ENCODE results near the gene MILR1.
"Not testable (repeated sequence)": the region's sequence is repeated elsewhere in the genome, so short reads cannot be mapped to it uniquely, and the experiment has no call there.

The MILR1 gene

DNA sequence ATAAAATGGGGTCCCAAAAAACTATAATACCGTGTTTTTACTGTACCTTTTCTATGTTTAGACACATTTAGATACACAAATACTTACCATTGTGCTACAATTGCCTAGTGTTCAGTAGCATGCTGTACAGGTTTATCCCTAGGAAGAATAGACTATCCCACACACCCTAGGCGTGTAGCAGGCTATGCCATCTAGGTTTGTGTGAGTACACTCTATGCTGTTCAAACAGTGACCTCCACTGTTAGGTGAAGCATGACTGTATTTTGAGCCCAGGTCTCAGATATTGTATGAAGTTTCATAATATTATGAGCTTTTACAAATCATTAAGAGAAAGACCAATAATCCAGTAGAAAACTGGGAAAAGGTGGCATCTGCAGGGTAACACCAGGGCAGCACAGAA lies 23.6 kb downstream of the MILR1 start:
- DNase-seq (ENCODE audit: low spot score): no peak

DNA sequence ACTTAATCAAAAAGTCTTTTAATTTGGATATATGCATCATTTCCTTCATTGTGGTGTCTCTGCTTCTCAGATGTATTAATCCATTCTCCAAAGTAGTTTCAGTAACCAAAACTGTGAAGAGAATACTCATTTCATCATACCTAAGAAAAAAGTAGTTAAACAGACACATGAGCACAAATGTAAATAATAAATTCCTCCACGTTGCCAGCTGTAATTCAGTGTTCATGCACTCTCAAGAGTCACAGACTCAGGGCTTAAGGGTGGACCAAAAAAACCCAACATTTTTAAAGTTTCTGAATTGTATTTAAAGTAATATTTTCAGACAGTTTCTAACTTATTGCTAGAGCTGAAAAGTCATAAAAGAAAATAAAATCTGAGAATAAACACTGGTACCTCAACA lies 28.9 kb downstream of the MILR1 start:
- no peak for DNase-seq (ENCODE audit: low spot score)

DNA sequence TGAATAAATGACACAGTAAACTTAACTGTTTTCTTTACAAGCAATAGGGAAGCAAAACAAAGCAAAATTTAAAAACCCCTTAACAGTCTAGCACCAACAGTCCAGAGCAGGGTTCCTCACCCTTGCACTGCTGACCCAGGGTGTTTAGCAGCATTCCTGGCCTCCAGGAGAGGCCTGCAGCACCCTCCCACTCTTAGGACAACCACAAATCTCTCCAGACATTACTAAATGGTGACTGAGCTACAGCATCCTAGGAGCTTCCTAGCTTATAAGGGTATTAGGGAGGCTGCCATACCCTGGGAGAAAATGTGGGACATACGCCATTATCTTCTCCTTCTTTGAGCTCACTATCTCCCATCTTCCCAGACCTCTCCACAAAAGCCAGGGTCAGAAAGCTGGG lies 32.0 kb downstream of the MILR1 start:
- no peak for DNase-seq (ENCODE audit: low spot score)

DNA sequence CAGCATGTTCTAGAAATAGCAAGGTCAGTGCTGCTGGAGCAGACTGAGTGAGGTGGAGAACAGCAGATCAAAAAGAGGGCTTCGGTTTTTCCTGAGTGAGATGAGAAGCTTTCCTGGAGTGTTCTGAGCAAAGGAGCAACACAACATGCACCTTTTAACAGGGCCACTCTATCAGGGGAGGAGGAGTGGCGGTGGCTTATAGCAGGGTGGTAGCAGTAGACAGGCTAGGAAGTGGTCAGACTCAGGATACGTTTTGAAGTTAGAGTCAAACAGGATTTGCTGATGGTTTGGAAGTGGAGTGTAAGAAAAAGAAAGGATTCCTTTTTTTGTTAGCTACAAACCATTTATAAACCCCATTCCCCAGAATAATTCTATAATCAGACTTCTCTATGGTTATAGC lies 35.5 kb downstream of the MILR1 start:
- no peak for DNase-seq (ENCODE audit: low spot score)

DNA sequence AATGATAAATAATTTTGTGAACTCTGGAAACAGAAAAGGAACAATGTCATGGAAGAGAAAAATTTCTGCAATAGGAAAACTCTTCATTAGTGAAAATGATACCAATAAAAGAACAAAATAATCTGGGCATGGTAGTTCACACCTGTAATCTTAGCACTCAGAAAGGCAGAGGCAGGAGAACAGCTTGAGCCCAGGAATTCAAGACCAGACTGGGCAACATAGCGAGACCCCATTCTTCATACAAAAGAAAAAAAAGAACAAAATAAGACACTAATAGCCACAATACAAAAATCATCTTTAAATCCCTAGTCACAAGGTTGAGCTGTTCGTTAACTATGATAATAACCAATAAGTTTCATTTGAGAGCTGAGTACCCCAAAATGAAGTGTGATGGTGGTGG lies 39.4 kb downstream of the MILR1 start:
- no peak for DNase-seq (ENCODE audit: low spot score)

DNA sequence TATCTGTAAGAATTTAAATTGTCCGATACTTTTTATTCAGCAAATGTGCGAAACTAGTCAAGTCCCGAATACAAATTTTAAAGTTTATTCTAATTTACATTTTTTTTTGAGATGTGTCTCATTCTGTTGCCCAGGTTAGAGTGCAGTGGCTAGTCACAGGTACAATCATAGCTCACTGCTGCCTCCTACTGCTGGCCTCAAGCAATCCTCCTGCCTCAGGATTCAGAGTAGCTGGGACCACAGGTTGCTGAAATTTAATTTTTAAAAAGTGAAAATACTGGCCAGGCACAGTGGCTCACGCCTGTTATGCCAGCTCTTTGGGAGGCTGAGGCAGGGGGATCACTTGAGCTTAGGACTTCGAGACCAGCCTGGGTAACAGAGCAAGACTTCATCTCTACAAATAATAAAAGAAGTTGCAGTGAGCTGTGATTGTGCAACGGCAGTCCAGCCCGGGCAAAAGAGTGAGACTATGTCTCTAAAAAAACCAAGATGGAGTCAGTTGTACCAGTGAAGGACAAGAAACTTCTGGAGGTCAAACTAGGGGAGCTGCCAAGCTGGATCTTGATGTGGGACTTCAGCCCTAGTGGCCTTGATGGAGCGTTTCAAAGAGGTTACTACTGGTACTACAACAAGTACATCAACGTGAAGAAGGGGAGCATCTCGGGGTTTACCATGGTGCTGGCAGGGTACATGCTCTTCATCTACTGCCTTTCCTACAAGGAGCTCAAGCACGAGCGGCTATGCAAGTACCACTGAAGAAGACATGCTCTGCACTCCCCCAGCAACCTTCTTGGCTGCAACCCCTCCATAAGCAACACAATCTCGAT lies 42.3 kb downstream of the MILR1 start:
- DNase-seq (ENCODE audit: low spot score): no peak

DNA sequence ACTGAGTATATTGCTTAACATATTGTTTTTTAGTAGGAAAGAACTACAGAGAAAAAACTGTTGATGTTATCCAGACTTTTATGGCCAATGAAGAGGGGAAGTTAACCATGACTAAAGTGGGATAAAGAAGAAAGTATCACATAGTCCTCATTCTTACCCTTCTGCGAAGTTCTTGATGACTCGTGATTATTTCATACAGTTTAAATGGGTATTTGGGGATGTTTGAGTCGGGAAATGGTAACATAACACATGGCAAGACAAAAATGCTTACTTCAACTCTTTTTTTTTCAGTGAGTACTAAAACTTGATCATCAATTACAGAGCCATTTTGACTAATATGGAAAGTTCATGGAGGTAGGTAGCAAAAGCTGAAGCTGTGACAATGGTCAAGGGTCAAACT lies 43.1 kb downstream of the MILR1 start:
- no peak for DNase-seq (ENCODE audit: low spot score)

DNA sequence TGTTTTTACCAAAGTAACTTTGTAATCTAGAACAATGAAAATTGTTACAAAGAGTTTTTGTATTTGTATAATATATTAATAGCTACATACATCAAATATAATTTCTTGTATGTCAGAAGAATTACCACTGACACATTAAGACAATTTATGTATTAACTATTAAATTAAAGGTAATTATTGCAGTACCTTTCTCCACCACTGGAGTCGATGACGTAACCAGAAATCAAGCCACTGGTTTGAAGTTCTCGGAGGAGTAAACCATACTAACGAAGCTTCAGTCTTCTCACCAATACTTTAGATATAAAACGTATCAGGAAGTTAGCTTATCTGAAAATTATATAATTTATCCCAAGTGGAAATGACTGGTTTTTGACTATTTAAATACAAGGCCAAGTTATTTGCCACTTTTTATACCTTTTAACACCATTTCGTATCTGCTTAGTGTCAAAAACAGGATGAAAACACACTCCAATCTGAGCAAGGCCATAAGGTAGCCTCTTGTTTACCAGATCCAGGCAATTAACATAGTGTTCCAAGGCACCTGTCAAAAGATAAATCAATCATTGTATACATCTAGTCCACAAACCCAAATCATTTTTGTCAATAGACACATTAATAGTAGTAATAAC lies 43.7 kb downstream of the MILR1 start:
- DNase-seq (ENCODE audit: low spot score): no peak

DNA sequence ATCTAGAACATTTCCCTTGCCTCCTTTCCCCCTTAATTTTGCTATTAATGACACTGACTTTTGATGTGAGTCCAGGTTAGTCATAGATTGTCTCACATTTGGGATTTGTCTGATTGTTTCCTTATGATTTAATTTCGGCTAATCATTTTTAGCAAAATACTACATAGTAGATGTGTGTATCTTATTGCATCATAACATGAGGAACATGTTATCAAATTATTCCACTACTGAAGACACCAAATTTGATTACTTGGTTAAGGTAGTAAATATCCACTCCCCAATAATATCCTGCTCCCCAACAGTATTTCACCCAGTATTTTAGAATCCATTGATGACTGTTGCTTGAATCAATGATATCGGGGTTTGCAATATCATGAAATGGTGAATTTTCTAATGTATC lies 45.2 kb downstream of the MILR1 start:
- DNase-seq (ENCODE audit: low spot score): no peak

DNA sequence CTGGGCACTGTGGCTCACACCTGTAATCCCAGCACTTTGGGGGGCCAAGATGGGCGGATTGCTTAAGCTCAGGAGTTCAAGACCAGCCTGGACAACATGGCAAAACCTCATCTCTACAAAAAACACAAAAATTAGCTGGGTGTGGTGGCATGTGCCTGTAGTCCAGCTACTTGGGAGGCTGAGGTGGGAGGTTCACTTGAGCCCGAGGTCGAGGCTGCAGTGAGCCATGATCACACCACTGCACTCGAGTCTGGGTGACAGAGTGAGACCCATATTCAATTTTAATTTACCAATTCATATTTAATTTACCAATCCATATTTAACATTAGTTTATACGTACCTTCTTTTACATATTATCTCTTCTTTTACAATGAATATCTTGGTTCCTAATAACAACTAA lies 46.4 kb downstream of the MILR1 start:
- not testable (repeated sequence) for DNase-seq (ENCODE audit: low spot score)

DNA sequence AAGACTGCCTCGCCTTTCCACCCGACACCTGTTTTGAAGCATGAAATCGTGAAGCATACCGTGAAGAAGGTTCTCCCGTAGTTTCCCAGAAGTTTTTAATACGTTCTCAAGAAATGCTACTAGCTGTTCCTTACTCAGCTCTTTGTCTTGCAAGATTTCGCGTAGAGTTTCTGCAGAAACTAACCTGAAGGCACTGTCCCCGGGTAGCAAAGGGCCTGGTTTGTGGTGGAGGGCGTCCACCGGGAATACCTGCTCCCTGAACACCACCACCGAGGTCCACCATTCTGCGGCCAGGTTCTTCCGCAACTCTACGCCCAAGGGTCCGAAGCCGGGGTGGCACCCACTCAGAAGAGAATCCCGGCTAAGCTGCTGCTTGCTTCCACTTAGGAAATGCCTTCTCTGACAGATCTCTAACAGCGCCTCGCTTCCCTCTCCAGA lies 47.5 kb downstream of the MILR1 start:
- DNase-seq (ENCODE audit: low spot score): no peak

DNA sequence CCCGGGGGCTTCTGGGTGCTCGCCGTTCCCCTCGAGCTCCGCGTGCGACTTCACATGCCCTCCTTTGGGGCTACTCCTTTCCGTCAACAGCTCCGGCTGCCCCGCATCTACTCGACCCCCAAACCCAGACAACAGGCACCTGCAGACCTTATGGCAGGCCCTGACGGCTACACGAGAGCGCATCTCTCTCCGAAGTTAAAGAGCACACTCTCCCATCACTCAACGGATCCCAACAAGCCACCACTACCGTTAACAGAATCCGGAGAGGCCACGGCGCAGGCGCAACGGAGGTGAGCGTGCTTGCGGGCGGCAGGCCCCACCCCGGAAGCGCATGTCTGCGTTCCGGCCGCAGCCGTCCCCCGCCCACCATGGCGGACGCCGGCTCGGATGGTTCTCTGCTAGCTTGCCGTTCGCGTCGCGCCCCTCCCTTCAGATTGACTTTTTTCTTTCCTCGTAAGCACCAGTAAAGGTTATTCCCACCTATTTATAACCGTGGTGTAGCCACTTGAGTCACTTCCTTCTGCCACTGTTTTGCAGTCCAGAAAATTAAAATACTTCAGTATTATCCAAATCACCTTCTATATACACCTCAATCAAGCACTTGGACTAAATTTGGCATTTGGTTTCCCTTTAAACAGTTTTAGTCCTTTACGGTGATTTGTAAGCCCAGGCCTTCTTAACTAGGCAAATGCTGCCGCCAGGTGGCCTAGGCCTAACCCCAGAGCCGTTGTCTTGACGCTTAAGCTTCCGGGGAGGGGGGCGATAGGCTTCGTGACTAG lies 48.1 kb downstream of the MILR1 start, which contains the start of gene POLG2:
Gene POLG2, minus strand, starts transcription at position 269 of the 779 bp plus-strand sequence. Its CDS starts 86 bp downstream, at position 183.
- DNase-seq (ENCODE audit: low spot score): peak; percentile 95

DNA sequence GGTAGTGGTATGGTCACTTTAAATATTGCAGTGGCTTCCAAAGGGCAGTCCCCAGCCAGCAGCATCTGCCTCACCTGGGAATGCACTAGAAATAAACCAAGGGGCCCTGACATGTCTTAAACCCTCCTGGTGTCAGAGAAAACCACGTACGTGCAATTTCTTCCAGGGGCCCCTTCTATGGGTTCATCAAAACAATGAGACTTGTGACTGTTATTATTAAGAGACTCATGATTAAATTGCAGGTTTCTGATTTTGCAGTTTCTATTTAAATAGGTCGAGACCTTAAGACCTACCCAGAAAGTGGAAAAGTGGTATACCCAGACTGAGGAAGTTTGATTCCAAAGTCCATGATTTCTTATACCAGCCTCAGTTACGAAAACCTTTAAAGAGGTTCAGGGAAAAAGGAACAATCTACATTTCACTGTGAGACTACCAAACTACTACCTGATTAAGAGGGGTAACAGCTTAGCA lies 48.7 kb downstream of the MILR1 start:
- DNase-seq (ENCODE audit: low spot score): no peak

DNA sequence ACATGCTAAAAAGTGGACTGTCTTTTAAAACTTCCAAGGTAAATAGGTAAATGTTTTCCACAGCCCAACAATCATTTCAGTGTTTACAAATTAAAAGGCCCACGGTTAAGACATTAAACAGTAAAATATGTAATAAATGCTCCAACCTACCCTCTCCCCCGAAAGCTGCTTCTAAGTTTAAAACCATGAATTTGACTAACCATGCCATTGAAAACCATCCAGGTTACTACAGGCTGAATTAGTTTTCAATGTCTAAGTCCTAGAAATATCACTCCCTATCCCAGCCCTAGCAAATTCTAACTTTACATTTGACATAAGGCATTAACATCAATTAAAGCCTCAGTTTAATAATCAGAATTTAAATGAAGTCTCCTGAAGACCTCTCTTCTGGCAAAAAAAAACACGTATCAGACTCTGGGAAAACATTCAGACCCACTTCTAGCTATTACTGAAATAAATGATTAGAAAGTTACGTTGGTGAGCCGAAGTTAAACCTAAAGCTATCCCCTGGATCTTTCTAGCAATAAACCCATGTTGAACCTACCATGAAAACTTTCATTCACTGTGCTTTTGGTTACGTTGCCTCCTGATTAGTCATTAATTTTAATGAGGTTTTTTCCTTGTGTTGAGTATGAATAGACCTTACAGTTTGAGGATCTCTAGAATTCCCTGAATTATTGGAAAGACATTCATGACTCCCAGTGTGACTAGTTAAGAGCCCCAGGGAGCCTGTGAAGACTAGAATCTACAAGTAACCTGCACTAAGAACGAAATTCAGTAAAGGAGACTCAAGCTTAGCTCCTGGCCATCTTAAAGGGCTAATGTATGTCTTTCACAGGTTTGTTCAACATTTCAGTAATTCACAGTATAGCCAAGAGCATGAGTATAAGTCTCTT lies 49.6 kb downstream of the MILR1 start:
- no peak for DNase-seq (ENCODE audit: low spot score)

DNA sequence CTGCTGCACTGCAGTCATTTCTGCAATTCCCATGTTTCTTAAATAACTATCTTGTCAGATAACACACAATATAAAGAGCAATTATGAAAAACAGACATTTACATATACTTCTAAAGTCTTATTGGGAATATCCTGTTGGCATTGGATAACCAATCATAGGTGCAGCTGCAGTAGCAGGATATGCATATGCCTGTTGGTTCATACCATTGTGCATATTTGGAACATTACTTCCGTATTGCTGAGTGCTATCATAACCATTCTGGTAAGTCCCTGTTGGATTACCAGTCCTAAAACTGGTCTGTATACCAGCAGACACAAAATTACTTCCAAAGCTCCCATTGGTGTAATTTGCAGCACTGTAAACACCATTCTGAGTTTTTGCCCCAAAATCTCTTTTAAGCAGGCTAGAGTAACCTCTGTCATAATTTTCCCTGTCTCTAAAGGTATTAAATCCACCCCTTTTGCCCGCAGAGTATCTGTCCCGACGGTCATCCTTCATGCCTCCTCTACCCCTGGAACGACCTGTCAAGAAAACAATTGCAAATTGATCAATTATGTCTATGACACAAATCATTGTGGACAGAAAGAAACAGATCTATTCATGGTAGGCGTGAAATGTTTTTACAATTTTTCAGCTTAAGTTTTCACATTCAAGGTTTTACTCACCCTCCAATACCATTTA lies 51.0 kb downstream of the MILR1 start:
- no peak for DNase-seq (ENCODE audit: low spot score)

DNA sequence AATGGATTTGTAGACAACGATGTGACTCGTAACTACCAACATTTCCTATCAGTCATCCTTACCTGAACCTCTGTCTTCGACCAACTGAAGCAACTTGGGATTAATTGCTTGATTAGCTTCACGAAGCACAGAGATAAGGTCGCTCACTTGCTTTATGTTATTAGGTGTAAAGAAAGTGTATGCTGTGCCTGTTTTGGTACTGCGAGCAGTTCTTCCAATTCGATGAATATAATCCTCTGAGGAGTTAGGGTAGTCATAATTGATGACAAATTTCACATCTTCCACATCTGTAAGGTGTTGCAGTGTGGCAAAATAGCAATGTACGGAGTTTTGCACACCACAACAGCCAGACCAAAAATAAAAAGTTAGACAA lies 51.6 kb downstream of the MILR1 start:
- DNase-seq (ENCODE audit: low spot score): no peak

DNA sequence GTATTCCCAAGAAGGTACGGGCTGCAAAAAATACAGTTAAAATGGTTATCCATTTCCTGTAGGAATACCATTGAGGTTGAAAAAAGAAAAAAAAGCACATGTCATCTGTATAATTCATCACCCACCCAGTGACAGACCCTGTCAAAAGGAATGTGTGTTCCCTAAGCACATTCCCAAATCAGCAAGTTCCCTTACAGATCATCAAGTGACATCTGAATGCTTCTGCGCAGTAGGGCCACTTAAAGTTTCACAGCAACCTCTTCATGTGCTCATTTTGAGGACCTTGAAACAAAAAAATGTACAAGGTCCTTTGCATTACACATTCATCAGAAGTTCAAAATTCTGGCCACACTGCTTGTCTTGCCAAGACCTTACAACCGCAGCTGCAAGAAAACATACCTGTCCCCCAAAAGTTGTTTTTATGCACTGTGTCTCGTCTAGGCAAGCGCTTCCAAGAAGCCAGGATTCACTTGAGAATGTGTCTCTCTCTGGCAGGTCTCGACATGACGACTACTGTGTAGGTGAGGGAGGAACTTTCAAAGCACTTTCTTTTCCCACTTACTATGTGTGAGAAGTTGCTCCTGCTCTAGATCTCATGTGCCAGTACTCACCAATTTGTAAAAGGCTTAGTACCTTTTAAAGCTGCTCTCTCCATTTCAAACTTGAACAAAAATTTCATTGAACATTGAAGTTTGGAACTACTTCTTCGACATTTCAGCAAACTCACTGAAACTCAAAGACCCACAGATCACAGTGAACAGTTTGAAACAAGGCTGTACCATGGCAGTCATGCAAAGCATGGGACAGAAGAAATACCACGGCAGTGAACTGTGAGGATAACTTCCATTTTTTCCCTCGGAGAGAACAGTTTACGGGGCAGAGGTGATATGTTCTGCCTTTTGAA lies 52.2 kb downstream of the MILR1 start:
- DNase-seq (ENCODE audit: low spot score): no peak

DNA sequence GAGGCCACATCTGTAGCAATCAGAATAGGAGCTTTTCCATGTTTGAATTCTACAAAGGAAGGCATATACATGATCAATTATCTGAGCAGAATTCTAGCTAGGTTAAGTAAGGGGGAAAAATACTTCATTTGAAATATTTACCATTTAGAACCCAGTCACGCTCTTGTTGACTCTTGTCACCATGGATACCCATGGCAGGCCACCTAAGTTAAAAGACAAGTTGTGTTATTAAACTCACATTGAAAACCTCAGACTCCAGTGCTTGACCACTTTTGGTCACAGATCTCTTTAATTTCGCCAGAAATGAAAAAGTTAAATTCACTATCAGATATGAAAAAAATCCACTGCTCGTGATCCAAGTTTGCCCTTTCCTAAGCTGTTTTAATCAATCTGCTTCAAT lies 53.1 kb downstream of the MILR1 start:
- DNase-seq (ENCODE audit: low spot score): no peak

DNA sequence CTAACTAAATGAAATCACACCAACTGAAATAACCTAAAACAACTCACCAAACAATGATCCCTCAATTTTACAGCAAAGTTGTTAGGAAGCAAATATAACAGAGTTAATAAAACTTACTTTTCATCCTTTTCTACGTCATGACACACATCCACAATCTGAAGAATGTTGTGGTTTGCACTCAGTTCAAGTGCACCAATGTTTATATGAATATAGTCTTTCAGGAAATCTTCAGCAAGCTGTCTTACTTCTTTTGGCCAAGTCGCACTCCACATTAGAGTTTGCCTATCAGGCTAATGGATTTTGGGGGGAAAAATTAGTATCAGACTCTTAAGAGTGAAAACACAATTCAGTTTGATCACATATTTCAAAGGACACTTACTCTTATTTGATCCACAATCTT lies 53.9 kb downstream of the MILR1 start:
- DNase-seq (ENCODE audit: low spot score): no peak

DNA sequence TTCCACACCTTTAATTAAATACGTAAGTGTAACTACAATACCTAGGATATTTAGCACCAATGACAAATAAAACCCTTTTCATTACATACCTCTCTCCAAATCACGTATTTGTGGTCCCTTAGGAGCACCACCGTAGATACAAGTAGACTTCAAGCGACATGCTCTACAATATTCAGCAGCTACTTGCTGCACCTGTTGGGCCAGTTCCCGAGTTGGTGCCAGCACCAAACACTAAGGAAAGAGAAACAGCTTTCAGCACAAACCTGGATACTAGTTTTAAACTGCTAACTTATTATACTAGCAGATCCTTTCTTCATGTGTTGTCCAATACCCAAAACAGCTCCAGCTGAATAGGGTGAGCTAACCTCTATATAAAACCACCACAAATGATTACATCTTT lies 54.4 kb downstream of the MILR1 start:
- no peak for DNase-seq (ENCODE audit: low spot score)
